Measurements from ENCODE around the gene PITPNB.
A peak's percentile ranks its signal among the peaks of the same experiment; 100 is the strongest.

Gene PITPNB

GRCh38 chr22:27892064-27892463, 27.0 kb downstream of the PITPNB start:
- TF ChIP-seq CTCF (IDR thresholded peaks at IDR 0.05; ENCODE audit: low read depth, low read length, missing control alignments): no peak
- H3K4me3 ChIP-seq (replicated peaks; ENCODE audit: low read depth, low read length): no peak overlapping the region
- no peak for DNase-seq (ENCODE audit: extremely low read depth, low read depth)

- DNase-seq (ENCODE audit: extremely low read depth, low read depth): no peak
- H3K4me3 ChIP-seq (replicated peaks; ENCODE audit: low read depth, low read length): no peak overlapping the region
- TF ChIP-seq CTCF (IDR thresholded peaks at IDR 0.05; ENCODE audit: low read depth, low read length, missing control alignments): no peak
These were observed 30.7 kb downstream of the PITPNB start for GRCh38 chr22:27888310-27888709.

GRCh38 chr22:27886843-27887151, 32.3 kb downstream of the PITPNB start:
- H3K4me3 ChIP-seq (replicated peaks; ENCODE audit: low read depth, low read length): no peak overlapping the region
- no peak for TF ChIP-seq CTCF (IDR thresholded peaks at IDR 0.05; ENCODE audit: low read depth, low read length, missing control alignments)
- DNase-seq (ENCODE audit: extremely low read depth, low read depth): no peak

GRCh38 chr22:27885977-27886842, 32.8 kb downstream of the PITPNB start:
- H3K4me3 ChIP-seq (replicated peaks; ENCODE audit: low read depth, low read length): no peak overlapping the region
- TF ChIP-seq CTCF (IDR thresholded peaks at IDR 0.05; ENCODE audit: low read depth, low read length, missing control alignments): peak; percentile 68
- peak; percentile 53 for DNase-seq (ENCODE audit: extremely low read depth, low read depth)

GRCh38 chr22:27883656-27884350, 35.3 kb downstream of the PITPNB start:
- no peak for DNase-seq (ENCODE audit: extremely low read depth, low read depth)
- TF ChIP-seq CTCF (IDR thresholded peaks at IDR 0.05; ENCODE audit: low read depth, low read length, missing control alignments): no peak
- H3K4me3 ChIP-seq (replicated peaks; ENCODE audit: low read depth, low read length): no peak overlapping the region

- no peak for DNase-seq (ENCODE audit: extremely low read depth, low read depth)
- no peak overlapping the region for H3K4me3 ChIP-seq (replicated peaks; ENCODE audit: low read depth, low read length)
- TF ChIP-seq CTCF (IDR thresholded peaks at IDR 0.05; ENCODE audit: low read depth, low read length, missing control alignments): no peak
These were observed 36.4 kb downstream of the PITPNB start for GRCh38 chr22:27882507-27883290.
